ENCODE results near the gene MAPK8. TPM values are rescaled to one million over a fixed set of nuclear protein-coding genes. Genes with fewer than 3 reads are reported as not detected.

The MAPK8 gene
- total and polyA plus RNA-seq, 8 donors = 1.2 to 85.0 (median 22.3) TPM

DNA sequence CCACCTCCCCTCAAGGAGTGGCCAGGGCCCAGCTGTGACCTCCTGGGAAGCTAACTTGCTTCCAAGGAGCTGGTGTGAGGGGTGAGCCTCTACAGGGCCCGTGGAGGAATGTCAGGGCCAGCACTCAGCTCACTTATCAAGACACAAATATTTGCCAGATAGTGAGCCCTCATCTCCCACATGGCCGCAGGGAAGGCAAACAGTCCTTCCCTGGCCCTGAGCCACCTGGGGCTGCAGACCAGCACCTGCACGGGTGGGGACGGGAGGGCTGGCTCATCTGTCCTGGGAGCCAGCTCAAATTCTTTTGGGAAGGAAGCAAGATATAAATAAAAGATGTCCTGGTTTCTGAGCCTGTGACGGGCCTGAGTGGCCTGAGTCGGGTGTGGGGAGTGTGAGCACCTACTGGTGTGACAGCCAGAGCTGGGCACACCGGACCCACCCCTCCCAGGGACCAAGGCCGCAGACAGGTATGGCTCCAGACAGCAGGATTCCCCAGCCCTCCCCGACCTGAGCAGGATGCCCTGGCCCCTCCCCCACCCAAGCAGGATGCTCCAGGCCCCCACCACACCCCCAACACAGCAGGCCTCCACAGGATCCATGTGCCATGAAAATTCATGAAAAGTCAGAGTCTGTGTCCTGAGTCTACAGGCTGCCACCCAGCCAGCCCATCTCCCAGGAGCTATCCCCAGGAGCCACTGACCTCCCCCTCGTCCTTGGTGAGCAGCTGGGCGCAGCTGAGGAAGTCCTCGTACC, 148.0 kb downstream of the MAPK8 start:
- intact Hi-C loops (cut with DNase I; ENCODE audit: low total_unique reads) = no loop called here
- 36 to 66% (median 50%) methylated on average over 12 of the region's 12 CpGs for WGBS, 5 donors
- Histone ChIP-seq H3K27me3 (peaks cover 0 to 35% (median 11%) of the 10 kb centered on the region in 3 donors), H3K4me3 (no peak overlapping the region), H3K4me1 (peaks cover 0 to 33% (median 13%) of the 10 kb centered on the region in 4 donors), H3K9me3 (no peaks in the 10 kb centered on the region), H3K36me3 (no peaks in the 10 kb centered on the region), H3K27ac (no peak overlapping the region)
- peak in 1 of 2 donors; percentile 56 for DNase-seq
- TF ChIP-seq POLR2A (IDR thresholded peaks at IDR 0.05) = no peak
- peak in 1 of 3 donors; percentile 32 for TF ChIP-seq POLR2AphosphoS5 (IDR thresholded peaks at IDR 0.05)

DNA sequence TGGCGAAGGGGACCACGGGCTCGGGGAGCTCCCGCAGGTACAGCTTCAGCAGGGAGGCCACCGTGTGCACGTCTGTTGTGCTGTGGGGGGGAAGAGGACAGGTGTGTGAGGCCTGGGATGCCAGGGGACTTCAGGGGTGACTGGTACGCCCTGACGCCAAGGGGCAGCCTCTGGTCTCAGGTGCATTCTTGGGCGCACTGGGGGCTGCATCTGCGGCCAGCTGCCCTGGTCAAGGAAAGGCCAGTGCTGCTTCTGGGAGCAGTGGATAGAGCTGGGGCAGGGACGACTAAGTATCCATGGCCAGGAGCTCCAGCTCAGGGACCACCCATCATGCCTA, 148.5 kb downstream of the MAPK8 start:
- WGBS, 5 donors = 73 to 94% (median 81%) methylated on average over 6 to 11 of the region's 11 CpGs
- DNase-seq = no peak
- H3K27me3 ChIP-seq = peaks cover 0 to 30% (median 11%) of the 10 kb centered on the region in 3 donors
- no peak overlapping the region for H3K4me3 ChIP-seq
- intact Hi-C loops (cut with DNase I; ENCODE audit: low total_unique reads) = no loop called here
- H3K9me3 ChIP-seq = no peaks in the 10 kb centered on the region
- TF ChIP-seq POLR2AphosphoS5 (IDR thresholded peaks at IDR 0.05) (no peak), EP300 (IDR thresholded peaks at IDR 0.05) (no peak), POLR2A (IDR thresholded peaks at IDR 0.05) (no peak)
- TF ChIP-seq, protein P1, sequence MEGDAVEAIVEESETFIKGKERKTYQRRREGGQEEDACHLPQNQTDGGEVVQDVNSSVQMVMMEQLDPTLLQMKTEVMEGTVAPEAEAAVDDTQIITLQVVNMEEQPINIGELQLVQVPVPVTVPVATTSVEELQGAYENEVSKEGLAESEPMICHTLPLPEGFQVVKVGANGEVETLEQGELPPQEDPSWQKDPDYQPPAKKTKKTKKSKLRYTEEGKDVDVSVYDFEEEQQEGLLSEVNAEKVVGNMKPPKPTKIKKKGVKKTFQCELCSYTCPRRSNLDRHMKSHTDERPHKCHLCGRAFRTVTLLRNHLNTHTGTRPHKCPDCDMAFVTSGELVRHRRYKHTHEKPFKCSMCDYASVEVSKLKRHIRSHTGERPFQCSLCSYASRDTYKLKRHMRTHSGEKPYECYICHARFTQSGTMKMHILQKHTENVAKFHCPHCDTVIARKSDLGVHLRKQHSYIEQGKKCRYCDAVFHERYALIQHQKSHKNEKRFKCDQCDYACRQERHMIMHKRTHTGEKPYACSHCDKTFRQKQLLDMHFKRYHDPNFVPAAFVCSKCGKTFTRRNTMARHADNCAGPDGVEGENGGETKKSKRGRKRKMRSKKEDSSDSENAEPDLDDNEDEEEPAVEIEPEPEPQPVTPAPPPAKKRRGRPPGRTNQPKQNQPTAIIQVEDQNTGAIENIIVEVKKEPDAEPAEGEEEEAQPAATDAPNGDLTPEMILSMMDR (IDR thresholded peaks at IDR 0.05) = no peak
- H3K4me1 ChIP-seq = peaks cover 0 to 33% (median 13%) of the 10 kb centered on the region in 4 donors
- no peak overlapping the region for H3K27ac ChIP-seq
- H3K36me3 ChIP-seq = no peaks in the 10 kb centered on the region

DNA sequence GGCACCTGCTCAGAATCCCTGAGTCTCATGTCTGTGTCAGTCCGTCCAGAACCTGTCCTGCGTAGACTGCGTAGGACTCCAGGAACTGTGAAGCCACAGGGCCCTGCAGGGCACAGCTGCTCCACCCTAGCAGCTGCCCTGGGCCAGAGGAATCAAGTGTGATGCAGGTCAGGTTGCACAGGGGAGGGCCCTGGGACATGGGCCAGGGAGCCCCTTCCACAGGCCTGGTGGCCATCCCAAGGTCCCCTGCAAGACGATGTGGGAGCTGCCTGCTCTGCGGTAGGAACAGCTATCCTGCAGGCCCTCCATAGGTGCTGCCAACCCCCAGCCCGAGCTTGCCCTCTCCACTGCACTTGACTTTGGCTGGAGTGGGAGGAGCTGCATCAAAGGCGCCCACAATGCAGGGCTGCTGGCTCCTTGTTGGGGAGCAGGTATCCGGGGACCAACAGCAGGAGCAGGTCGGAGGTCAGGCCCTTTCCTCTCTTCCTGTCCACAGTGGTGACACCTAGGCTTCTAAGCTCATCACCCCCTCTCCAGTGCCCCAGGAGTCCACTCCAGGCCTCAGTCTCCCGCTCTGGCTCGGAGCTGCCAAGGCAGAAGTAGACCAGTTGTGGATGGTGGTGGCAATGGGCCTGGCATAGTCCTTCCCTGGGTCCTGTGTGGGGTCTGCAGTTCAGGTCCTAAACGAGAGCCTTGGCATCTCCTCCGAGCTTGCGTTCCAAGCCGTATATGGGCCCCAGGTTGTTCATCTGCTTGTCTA, 149.1 kb downstream of the MAPK8 start:
- Histone ChIP-seq H3K4me1 (peaks cover 0 to 33% (median 13%) of the 10 kb centered on the region in 4 donors), H3K9me3 (no peaks in the 10 kb centered on the region), H3K4me3 (no peak overlapping the region), H3K27ac (no peak overlapping the region), H3K36me3 (no peaks in the 10 kb centered on the region), H3K27me3 (peaks cover 0 to 25% (median 11%) of the 10 kb centered on the region in 3 donors)
- DNase-seq = peak in 1 of 2 donors; percentile 21
- intact Hi-C loops (cut with DNase I; ENCODE audit: low total_unique reads) = no loop called here
- WGBS, 5 donors = 90 to 94% (median 92%) methylated on average over 10 to 15 of the region's 15 CpGs
- TF ChIP-seq EP300 (IDR thresholded peaks at IDR 0.05) (no peak), POLR2A (IDR thresholded peaks at IDR 0.05) (no peak), POLR2AphosphoS5 (IDR thresholded peaks at IDR 0.05) (no peak)
- TF ChIP-seq, protein P1 (IDR thresholded peaks at IDR 0.05) = no peak

DNA sequence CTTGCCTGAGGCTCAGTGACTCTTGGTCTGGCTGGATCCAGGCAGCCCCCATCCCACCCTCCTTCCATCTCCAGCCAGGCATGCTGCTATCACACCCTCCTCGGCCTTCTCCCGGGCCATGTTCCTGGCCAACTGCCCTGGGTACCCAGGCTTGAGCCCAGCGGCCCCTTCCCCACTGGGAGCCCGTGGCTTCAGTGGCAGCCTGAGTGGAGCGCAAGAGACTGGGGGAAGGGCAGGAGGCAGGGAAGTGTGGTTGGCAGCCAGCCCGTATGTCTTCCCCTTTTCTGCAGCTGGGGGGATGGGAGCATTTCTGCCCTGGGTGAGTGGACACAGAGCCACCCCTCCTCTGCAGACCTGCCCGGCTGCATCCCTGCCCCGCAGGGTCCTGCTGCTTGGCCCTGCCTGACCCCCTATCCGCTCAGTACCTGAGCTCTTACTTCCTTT, 149.9 kb downstream of the MAPK8 start:
- Histone ChIP-seq H3K4me1 (peaks cover 0 to 33% (median 13%) of the 10 kb centered on the region in 4 donors), H3K9me3 (no peaks in the 10 kb centered on the region), H3K4me3 (no peak overlapping the region), H3K27ac (no peak overlapping the region), H3K36me3 (no peaks in the 10 kb centered on the region), H3K27me3 (peaks cover 0 to 25% (median 11%) of the 10 kb centered on the region in 3 donors)
- intact Hi-C loops (cut with DNase I; ENCODE audit: low total_unique reads) = no loop called here
- peak; percentile 32 to 81 for DNase-seq
- 13 to 22% (median 22%) methylated on average over 5 to 9 of the region's 9 CpGs for WGBS, 5 donors
- TF ChIP-seq EP300 (IDR thresholded peaks at IDR 0.05) (no peak), POLR2AphosphoS5 (IDR thresholded peaks at IDR 0.05) (no peak), POLR2A (IDR thresholded peaks at IDR 0.05) (no peak)
- TF ChIP-seq, protein P1 (IDR thresholded peaks at IDR 0.05) = no peak
